Stimulated activated CD8-positive, alpha-beta memory T cell treated with anti-CD3 and anti-CD28 coated beads, Interleukin-15, amount 100 ng/mL, for 4 hours (primary cell): Measurements from ENCODE around the gene SIRT2.
"Not testable (repeated sequence)": the region's sequence is repeated elsewhere in the genome, so short reads cannot be mapped to it uniquely, and the experiment has no call there.

Source experiments
- DNase-seq, 2 donors: peaks; one replicate each; pipeline ENCODE4 v3.0.0-alpha.2; 2020; ENCODE audit warnings: low read depth in 2 of 2

SIRT2 gene

DNA sequence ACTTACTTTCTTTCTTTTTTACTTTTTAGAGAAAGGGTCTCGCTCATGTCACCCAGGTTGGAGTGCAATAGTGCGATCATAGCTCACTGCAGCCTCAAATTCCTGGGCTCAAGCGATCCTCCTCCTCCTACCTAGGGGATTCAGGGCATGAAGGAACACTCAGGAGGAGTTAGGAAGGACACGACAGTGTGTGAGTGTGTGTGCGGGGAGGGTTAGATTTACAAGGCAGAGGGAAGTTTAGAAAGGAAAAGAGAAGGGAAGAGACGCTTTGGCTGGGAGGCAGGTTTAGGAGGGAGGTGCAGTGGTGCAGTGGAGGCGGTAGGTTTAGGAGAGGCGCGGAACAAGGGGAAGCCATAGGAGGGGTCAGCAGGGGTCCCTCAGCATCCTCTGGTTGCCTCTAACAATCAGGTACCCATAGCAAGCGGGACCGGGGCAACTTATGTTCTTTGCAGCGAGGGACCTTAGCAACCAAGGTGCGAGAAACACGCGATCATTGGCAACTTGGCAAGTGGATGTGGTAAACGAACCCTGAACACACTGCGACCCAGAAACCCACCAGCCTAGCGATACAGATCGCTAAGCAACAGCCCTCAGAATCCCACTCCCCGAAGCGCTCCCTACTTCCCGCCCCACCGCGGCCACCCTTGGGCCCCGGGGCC is 501 bp downstream of the SIRT2 start:
- peak in 1 of 2 donors; percentile 11 for DNase-seq

DNA sequence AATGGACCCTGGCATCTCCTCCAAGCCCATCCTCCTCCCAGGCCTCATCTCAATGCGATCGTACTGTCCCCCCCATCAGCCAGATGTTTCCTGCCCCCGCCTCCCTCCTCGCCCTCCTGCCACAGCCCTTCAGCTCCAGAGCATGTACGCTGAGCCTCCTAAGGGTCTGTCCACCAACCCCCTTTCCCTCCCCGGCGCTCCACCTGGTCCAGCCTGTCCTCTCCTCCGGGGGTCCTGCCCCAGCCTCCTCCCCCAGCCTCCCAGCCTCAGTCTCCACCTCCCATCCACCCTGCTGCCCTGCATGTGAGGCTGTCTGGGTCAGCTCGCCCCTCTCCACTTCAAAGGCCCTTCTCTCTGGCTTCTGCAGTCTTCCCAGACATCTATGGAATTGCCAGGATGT is 4.5 kb downstream of the SIRT2 start:
- no peak for DNase-seq

DNA sequence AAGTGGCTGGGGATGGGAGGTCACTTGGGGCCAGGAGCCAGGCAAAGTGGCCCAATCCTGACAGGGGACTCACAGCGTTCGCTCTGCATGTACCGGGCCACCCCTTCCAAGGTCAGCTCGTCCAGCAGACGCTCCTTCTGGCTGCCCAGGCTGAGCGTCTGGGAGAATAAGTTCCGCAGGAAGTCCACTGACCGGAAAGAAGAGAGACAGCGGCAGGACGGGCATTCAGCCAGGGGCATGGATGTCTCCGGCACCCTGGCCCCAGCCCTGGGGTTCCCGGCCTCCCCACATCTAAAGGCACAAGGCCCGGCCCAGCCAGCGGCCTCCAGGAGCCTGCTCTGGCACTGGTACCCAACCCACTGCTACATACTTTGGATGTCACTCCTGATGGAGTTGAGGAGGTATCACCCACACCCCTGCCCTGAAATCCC is 6.1 kb downstream of the SIRT2 start:
- no peak for DNase-seq

DNA sequence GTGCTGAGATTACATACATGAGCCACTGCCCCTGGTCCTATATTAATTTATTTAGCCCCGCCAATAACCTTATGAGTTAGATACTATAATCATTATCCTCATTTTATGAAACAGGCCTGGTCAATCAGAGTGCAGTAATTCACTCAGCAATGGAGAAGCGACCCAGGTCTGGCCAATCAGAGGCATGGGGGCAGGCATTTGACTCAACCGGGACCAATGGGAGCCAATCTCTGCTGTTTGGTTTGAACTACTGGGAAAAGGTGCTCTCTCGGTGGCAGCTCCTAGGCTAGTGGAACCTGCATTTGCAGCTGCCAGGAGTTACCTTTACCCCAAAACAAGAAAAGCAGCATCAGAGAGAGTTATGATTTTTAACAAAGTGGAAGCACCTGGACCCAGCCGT is 6.6 kb downstream of the SIRT2 start:
- DNase-seq, result no peak

DNA sequence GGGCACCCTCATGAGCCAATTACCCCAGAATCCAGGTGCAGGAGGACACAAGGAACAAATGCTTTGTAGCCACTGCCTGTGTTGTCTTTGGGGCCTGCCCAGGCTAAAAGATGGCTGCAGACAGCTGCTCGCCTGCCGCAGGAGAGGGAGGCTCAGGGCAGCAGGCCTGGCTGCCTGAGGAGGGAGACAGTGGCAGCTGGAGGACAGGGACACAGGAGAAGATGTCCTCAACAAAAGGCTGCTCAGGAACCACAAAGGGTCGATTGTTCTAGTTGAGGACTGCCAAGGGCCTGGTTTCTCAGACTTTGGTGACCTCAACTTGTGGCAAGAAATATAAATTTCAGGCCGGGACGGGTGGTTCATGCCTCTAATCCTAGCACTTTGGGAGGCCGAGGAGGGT is 7.6 kb downstream of the SIRT2 start:
- DNase-seq, result no peak

DNA sequence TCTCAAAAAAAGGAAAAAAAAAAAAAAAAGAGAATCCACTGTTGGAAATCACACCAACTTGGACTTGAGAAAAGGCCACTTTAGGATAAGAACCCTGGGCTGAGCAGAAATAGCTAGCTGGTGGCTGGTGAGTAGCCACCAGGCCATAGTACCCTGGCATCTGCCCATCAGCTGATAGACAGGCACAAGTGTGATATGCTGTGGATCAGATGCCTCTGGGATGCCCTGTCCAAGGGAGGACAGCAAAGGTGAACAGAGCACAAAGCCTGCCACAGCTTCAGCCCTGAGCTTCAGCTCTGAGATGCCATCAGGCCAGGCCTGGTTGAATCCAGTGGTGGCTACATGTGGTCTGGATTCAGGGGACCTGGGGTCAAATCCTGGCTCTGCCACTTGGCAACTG is 8.7 kb downstream of the SIRT2 start:
- DNase-seq, result no peak

DNA sequence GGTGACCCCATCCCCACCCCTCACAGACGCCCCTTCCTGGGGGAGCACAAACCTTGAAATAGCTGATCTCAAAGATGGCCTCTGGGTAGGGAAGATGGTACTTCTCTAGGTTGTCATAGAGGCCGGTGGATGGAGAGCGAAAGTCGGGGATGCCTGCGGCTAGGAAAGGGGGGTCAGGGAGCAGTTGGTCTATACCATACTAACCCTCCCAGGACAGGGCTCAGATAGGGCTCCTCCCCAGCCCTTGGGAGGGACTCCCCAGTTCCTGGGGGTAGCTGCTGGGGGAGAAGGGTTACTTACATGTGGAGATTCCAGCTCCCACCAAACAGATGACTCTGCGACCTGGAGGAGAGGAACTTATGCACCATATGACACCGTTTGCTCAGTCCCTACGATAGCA is 9.6 kb downstream of the SIRT2 start:
- DNase-seq, result no peak

DNA sequence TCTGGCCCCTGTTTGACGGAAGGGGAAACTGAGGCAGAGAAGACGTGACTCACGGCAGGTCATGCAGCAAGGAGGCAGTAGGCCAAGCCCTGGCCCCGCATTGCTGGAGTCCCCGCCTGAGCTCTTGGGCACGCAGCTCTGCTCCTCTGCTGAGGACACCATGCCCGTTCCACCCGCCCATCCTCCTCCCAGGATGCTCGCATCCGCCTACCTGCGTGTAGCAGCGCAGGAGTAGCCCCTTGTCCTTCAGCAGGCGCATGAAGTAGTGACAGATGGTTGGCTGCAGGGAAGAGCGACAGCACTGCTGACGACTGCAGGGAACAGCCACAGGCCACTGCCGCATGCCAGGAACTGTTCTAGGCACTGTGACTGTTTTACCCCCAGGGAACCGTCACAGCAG is 10.5 kb downstream of the SIRT2 start:
- no peak for DNase-seq

DNA sequence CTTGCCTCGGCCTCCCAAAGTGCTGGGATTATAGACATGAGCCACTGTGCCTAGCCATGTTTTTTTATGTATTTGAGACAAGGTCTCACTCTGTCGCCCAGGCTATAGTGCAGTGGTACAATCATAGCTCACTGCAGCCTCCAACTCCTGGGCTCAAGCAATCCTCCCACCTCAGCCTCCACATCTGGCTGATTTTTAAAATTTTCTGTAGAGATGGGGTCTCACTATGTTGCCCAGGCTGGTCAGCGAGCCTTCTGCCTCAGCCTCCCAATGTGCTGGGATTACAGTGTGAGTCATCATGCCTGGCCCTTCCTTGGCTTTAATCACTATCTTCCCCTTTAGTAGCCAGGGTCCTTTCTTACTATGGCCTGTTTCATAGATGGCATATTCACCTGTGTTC is 14.7 kb downstream of the SIRT2 start:
- DNase-seq, result not testable (repeated sequence)

DNA sequence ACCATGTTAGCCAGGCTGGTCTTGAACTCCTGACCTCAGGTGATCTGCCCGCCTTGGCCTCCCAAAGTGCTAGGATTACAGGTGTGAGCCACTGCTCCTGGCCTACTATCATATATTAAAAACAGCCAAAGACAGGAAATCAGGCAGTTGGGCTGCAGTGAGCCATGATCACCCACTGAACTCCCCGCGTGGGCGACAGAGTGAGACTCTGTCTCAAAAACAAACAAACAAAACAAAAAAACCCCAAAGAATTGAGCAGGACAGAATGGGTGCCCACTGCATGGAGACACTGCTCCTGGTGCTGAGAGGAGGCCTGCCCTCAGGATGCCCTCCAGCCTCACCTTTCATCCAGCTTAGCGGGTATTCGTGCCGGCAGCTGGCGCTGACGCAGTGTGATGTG is 16.1 kb downstream of the SIRT2 start:
- no peak for DNase-seq

DNA sequence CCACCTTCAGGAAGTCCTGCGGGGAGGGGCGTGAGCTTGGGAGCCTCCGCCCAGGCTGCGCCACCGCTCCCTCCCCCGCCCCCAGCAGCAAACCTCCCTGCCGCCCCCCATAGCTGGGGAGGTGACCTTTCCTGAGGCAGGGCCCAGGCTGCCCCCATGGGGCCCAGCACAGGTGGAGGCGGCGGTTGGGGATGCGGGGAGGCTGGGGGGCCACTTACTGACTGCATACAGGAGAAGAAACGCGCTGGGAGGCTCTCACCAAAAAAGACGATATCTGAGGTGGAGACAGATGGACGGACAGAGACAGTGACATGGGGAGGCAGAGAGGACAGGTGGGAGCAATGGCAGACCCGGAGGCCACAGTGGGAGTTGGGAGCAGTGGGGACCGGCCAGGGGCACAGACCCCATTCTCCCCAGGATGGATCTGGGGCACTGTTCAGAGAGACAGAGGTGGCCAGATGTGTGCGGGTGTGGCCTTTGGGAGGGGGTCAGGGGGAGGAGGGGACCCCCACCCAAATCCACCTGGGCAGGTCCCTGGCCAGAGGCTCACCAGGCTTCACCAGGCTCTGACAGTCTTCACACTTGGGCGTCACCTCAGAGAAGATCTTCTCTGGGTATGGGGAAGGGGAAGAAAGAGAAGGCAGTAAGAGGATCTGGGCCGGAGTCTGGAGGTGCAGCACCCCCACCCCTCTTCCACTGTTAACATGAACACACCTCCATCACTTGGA is 18.4 kb downstream of the SIRT2 start:
- no peak for DNase-seq

DNA sequence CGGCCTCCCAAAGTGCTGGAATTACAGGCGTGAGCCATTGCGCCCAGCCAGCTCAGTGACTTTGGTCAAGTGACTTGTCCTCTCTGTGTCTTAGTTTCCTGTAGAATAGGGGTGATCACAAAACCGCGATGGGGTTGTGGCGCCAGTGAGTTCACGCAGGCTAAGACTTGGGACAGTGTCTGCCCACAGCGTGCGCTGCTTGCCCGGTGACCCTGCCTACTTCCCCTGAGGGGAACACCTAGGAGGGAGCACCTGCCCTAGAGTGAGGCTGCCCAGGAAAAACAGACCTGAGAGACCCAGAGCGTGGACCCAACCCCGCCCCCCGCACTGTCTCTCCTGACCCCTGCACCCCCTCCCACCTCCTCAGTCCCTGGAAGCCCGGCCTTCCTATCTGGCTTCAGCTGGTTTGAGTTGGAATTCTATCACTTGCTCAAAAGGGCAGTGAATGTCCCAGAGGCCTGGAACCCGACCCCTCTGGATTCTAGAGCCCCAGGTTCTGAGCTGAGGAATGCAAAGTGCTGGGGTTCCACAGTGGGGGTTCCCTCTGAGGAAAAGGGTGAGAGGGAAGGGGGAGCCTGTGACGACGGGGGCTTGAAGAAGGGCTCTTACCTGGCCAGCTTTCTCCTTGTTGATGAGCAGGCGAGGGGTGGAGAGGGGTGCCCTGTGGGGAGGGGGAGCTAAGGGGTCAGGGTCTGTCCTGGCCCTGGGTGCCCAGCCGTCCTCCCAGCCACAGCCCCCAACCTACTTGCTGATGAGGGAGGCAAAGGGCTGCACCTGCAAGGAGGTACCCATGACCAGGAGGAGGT is 19.1 kb downstream of the SIRT2 start:
- DNase-seq, result no peak

DNA sequence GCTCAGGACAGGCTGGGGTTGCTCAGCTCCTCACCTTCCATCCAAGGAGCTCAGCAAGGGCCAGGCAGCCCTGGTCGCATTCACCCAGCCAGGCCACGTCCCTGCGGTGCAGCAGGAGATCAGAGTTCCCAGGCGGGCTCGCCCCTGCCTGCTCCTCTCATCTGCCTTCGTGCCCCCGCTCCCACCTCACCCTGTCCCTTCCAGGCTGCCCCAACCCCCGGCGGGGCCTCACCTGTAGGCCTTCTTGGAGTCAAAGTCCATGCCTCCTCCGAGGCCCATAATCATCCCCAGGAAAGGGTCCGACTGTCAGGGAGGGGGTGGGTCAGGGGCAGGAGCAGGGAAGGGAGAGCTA is 20.0 kb downstream of the SIRT2 start:
- DNase-seq, result no peak

DNA sequence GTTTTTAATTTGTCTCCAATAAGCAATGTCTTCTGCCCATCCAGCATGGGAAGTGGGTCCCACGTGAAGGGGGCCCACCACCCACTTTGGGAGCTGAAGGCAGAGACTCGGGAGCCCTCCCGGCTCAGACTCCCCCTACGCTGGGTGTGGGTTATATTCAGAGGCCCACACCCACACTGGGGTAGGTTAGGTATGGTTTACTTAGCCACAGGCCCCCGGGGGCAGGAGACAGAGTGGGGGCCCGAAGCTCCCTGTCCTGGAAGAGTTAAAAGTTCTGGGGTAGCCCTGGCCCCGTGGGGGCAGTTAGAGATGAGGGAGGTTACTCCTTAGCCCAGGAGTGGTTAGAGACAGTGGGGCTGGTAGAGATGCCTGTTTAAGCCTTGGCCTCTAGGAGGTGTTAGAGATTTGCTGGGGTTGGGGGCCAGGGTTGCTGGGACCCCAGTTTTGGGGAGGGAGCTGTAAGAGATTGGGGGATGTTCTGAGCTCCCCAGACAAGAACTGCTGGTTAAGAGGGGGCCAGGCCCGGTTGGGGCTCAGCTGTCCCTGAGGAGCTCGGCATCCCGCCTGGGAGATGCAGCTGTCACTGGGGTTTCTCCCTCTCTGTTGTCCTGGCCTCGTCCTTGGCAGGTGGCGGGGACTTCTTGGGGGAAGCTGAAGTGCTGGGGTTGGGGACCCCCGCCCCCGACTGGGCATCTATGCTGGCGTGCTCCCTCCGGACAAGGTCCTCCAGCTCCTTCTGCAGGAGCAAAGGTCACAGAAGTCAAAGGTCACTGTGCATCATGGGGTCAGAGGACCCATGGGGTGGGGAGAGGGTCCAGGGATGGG is 20.6 kb downstream of the SIRT2 start:
- DNase-seq, result no peak

DNA sequence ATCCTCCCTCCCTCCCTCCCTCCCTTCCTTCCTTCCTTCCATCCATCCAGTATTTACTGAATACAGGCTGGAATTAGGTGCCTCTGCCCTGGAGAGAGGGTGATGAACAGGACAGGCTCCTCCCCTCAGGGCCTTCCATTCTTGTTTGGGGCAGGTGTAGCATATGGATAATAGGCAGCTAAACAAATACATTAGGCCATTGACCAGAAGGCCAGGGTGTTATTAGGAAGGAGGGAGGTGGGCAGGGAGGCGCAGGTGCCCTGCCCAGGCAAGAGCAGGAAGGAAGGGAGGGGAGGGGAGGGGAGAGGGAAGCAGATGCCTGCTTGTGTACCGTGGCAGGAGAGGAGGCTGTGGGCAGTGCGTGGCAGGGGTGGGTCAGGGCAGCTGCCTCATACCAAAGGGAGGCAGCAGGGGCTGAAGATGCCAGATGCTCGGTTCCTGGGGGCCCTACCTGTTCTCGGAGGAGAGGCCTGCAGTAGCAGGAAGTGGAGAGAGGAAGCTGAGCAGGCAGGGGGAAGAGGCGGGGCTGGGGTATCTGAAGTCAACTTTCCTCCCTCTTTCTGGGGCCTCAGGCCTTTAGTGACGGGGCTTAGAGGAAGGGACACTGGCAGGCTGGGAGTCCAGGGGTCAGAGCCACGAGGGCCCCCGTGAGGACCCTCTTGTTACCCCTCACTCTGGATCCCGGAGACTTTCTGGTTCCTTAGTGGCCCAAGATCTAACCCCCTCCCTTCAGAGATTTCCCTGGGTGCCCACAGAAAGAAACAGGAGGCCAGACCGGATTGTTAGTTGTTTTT is 21.4 kb downstream of the SIRT2 start, which contains the start of gene RINL:
TSS of gene RINL (minus strand) at position 495 of the 794 bp plus-strand sequence. CDS start 1,533 bp downstream, outside the sequence.
- peak in 1 of 2 donors; percentile 34 for DNase-seq

DNA sequence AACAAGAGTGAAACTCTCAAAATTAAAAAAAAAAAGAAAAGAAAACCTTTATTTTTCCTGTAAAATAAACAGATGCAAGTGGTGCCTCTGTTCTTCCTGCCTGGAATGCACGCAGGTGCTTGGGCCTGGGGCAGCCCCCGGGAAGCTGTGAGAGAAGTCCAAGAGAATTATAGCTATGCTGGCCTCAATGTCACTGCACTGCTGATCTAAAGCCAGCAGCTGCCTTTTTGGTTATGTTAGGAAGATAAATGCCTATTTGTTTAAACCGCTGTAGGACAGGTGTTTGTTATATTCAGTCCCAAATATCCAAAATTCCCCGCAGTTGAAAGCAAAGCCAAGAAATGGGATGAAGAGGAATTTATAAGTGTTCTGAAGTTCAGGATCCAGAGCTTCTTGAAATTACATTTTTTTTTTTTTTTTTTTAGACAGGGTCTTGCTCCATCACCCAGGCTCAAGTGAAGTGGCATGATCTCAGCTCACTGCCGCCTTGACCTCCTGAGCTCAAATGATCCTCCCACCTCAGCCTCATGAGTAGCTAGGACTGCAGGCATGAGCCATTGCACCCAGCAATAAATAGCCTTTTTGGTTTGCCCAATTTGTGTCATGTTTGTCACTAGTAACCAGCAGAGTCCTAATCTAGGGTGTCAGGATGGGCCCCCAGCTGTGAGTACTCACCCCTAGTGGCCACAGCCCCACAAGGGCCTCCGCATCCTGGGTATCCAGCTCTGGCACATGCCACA is 23.6 kb downstream of the SIRT2 start:
- DNase-seq, result no peak

DNA sequence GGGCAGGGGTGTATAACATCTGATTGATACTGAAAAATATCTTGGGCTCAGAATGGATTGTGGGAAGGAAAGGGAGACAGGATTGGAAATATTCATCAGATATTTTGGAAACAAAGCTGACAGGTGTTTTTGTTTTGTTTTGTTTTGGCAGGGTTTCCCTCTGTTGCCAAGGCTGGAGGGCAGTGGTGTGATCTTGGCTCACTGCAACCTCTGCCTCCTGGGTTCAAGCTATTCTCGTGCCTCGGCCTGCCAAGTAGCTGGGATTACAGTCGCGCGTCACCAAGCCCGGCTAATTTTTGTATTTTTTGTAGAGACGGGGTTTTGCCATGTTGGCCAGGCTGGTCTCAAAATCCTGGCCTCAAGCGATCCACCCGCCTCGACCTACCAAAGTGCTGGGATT is 26.0 kb downstream of the SIRT2 start:
- DNase-seq, result not testable (repeated sequence)

DNA sequence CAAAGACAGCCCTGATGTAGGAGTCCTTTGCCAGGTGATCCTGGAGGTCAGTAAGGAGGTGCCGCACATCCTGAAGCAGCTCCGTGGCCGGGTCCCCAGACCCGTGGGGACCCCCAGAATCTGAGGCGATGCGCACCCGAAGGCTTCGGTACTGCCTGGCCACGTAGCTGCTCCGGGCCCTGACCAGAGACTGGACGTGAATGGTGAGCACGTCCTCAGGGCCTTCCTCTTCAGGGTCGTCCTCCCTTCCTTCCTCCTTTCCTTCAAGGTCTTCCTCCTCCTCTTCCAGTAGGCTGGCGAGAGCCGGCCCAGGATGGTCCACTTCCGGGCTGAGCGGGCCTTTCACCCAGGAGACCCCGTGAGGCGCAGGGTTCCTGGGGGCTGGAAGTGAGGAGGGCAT is 28.8 kb downstream of the SIRT2 start:
- no peak for DNase-seq

DNA sequence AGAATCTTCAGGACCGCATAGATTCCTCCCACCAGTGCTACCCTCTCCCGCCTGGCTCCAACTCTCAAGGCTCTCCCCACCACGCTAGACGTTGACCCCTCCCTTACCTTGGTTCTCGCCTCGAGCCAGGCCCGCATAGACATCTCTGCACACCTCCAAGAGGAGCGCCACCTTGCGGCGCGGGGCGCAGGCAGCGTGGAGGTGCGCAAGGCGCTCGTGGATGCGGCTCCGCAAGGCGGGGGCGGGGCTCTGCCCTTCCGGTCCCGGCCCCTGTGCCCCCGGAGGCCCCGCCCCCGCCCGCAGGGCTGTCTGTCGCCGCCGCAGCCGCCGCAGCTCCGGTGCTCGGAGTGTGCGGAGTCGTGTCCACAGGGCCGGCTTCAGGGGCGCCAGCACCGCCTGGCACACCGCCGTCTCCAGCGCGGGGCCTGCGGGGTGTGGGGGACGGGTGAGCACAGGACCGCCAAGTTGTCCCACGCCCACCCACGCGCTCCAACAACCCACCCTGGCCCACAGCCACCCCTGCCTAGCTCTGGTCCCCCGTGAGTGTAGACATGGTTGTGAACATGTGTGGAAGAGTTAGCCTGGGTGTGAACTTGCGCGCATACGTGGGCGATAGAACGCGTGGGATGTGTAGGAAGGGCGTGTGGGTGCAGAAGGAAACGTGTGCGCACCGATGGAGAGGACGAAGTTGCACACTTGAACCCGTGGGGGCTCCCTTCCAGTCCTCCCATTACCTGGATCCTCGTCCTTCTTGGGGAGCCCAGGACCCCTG is 29.4 kb downstream of the SIRT2 start:
- DNase-seq, result peak; percentile 87
